HepG2 (cell line): ENCODE results near the gene RAC2. TPM values are rescaled to one million over a fixed set of nuclear protein-coding genes. Genes with fewer than 3 reads are reported as not detected.
A peak's percentile ranks its signal among the peaks of the same experiment; 100 is the strongest.

Experiments used
- ATAD3A ChIP-seq: sonication (generic); formaldehyde crosslinking; IDR thresholded peaks from 2 replicates; pipeline ENCODE4 v1.4.0; 2020; ENCODE audit warnings: missing genetic modification reagents
- CSRNP1 ChIP-seq: sonication (generic); formaldehyde crosslinking; IDR thresholded peaks from 2 replicates; pipeline ENCODE4 v1.8.1; 2023; ENCODE audit warnings: mild to moderate bottlenecking, missing genetic modification reagents
- HES4 ChIP-seq: sonication (generic); formaldehyde crosslinking; IDR thresholded peaks from 2 replicates; pipeline ENCODE4 v1.9.0; 2021; ENCODE audit warnings: mild to moderate bottlenecking, missing genetic modification reagents, borderline replicate concordance
- HNF1A ChIP-seq, 2 experiments: sonication (generic) in 1 of 2; formaldehyde crosslinking in 1 of 2; IDR thresholded peaks; 2 replicates each; pipeline versions ENCODE4 v1.4.0 to v1.6.1; 2016 to 2020; ENCODE audit warnings: borderline replicate concordance in 1 of 2, low read depth in 1 of 2, mild to moderate bottlenecking in 1 of 2, missing genetic modification reagents in 1 of 2
- IKZF4 ChIP-seq: sonication (generic); formaldehyde crosslinking; IDR thresholded peaks from 2 replicates; pipeline ENCODE4 v1.5.1; 2020; ENCODE audit warnings: borderline replicate concordance, mild to moderate bottlenecking, low read depth, missing genetic modification reagents; ENCODE audit errors: not compliant biosample characterization
- KAT7 ChIP-seq: IDR thresholded peaks from 2 replicates; pipeline ENCODE4 v1.6.1; 2018; ENCODE audit warnings: borderline replicate concordance, missing compliant biosample characterization
- KDM1A ChIP-seq: IDR thresholded peaks from 2 replicates; pipeline ENCODE4 v1.6.1; 2016; ENCODE audit warnings: missing compliant biosample characterization
- POLR2G ChIP-seq: fragments of 200-400 bp; formaldehyde crosslinking; IDR thresholded peaks from 2 replicates; pipeline ENCODE4 v1.6.1; 2018; ENCODE audit warnings: mild to moderate bottlenecking, low read depth, low read length, moderate library complexity
- SP2 ChIP-seq: sonication (generic); formaldehyde crosslinking; IDR thresholded peaks from 2 replicates; pipeline ENCODE4 v1.5.1; 2020; ENCODE audit warnings: mild to moderate bottlenecking, missing genetic modification reagents
- ZBTB38 ChIP-seq: sonication (generic); formaldehyde crosslinking; IDR thresholded peaks from 2 replicates; pipeline ENCODE4 v1.5.1; 2020; ENCODE audit warnings: mild to moderate bottlenecking, missing genetic modification reagents
- ZNF276 ChIP-seq: sonication (generic); formaldehyde crosslinking; IDR thresholded peaks from 2 replicates; pipeline ENCODE4 v1.4.0; 2020; ENCODE audit warnings: mild to moderate bottlenecking, low read depth, missing genetic modification reagents
- ZNF292 ChIP-seq: sonication (generic); formaldehyde crosslinking; IDR thresholded peaks from 2 replicates; pipeline ENCODE4 v1.8.1; 2022; ENCODE audit warnings: mild to moderate bottlenecking, low read depth, missing genetic modification reagents, borderline replicate concordance
- ZNF350 ChIP-seq: sonication (generic); formaldehyde crosslinking; IDR thresholded peaks from 2 replicates; pipeline ENCODE4 v1.4.0; 2020; ENCODE audit warnings: mild to moderate bottlenecking, low read depth, missing genetic modification reagents, borderline replicate concordance
- ZNF414 ChIP-seq: sonication (generic); formaldehyde crosslinking; IDR thresholded peaks from 2 replicates; pipeline ENCODE4 v1.5.0; 2020; ENCODE audit warnings: missing genetic modification reagents
- ZNF552 ChIP-seq: sonication (generic); formaldehyde crosslinking; IDR thresholded peaks from 2 replicates; pipeline ENCODE4 v1.9.0; 2022; ENCODE audit warnings: missing genetic modification reagents, mild to moderate bottlenecking, borderline replicate concordance
- ZNF616 ChIP-seq: sonication (generic); formaldehyde crosslinking; IDR thresholded peaks from 2 replicates; pipeline ENCODE4 v1.5.0; 2020; ENCODE audit warnings: low read depth, mild to moderate bottlenecking, missing genetic modification reagents
- ZNF670 ChIP-seq: sonication (generic); formaldehyde crosslinking; IDR thresholded peaks from 2 replicates; pipeline ENCODE4 v1.8.0; 2022; ENCODE audit warnings: mild to moderate bottlenecking, missing genetic modification reagents, borderline replicate concordance
- ZNF672 ChIP-seq: sonication (generic); formaldehyde crosslinking; IDR thresholded peaks from 2 replicates; pipeline ENCODE4 v1.8.1; 2022; ENCODE audit warnings: missing genetic modification reagents
- ZNF883 ChIP-seq: sonication (generic); formaldehyde crosslinking; IDR thresholded peaks from 2 replicates; pipeline ENCODE4 v1.5.1; 2020; ENCODE audit warnings: mild to moderate bottlenecking, missing genetic modification reagents; ENCODE audit errors: not compliant biosample characterization
- ZSCAN20 ChIP-seq: sonication (generic); formaldehyde crosslinking; IDR thresholded peaks from 2 replicates; pipeline ENCODE4 v1.4.0; 2020; ENCODE audit warnings: missing genetic modification reagents, mild to moderate bottlenecking, borderline replicate concordance
- polyA plus RNA-seq, 8 experiments: library from polyadenylated mRNA; depleted of rRNA in 3 of 8; stranded (reverse) in 7 of 8; unstranded in 1 of 8; fragments of >200 nt; fragmentation: Illumina TruSeq in 4 of 8; extraction: Trizol in 4 of 8; gene quantifications; 2 replicates each; pipeline versions ENCODE4 v1.2.1 to v1.2.3, GENCODE V29; 2011 to 2016; ENCODE audit warnings: low read depth in 4 of 8, missing spikeins in 1 of 8, mixed read lengths in 1 of 8; ENCODE audit not compliant: insufficient read depth in 1 of 8
- total RNA-seq, 5 experiments: library from RNA; depleted of rRNA; stranded (reverse); fragments of >200 nt; fragmentation: Illumina TruSeq; extraction: Trizol; gene quantifications; 2 replicates each; pipeline ENCODE4 v1.2.3, GENCODE V29; 2016; ENCODE audit warnings: low read depth in 1 of 5

The RAC2 gene
- total and polyA plus RNA-seq, 2 of the 13 experiments (the other 11 are each of a cell fraction or from before 2014, with no cell fraction given) = 0.73 TPM; not detected in 1

GRCh38 chr22:37197451-37198257 is 46.4 kb downstream of the RAC2 start (continued):
- TF ChIP-seq ZNF414 (CRISPR knock-in tag) (no peak), ZNF672 (CRISPR knock-in tag) (no peak), ZNF552 (no peak), SP2 (CRISPR knock-in tag) (no peak), ZNF616 (CRISPR knock-in tag) (no peak), ATAD3A (CRISPR knock-in tag) (no peak), KDM1A (CRISPR knock-in tag) (peak; percentile 82), ZNF670 (CRISPR knock-in tag) (no peak), IKZF4 (no peak), ZSCAN20 (CRISPR knock-in tag) (no peak), ZNF883 (CRISPR knock-in tag) (no peak), ZBTB38 (CRISPR knock-in tag) (no peak), ZNF292 (CRISPR knock-in tag) (no peak), KAT7 (0 out of 2 replicates have a peak, but pooled peaks have one; percentile 33), POLR2G (peak; percentile 20; the same call in 1 of the 2 replicates), ZNF350 (no peak), HES4 (no peak), HNF1A (IDR thresholded peaks at IDR 0.05; ENCODE audit: low read depth) (no peak), HNF1A (CRISPR knock-in tag; IDR thresholded peaks at IDR 0.05; ENCODE audit: borderline replicate concordance) (0 out of 2 replicates have a peak, but pooled peaks have one; percentile 39), ZNF276 (CRISPR knock-in tag) (no peak), CSRNP1 (CRISPR knock-in tag) (0 out of 2 replicates have a peak, but pooled peaks have one; percentile 47)
